ENCODE results near the gene IL15RA.

DNA sequence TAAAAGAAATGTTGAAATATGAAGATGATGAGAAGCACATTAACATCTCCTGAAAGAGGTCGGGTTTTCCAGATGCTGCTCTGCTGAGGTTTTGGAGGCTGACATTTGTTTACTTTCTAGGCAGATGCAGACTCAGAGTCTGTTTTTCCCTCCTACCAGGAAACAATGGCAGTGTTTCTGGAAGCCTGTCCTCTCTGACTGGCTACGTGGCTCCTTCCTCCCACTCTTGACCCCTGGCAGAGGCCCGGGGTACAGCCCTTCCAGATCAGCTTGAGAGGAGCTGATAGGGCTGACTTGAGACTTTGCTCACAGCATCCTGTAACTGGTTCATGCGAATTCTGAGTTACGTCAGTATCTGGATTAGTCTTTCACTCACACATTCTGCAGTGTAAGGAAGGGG, 41.1 kb upstream of the IL15RA start:
- TF ChIP-seq TBP (IDR thresholded peaks at IDR 0.05; ENCODE audit: low read depth, low read length) (no peak), EZH2 (IDR thresholded peaks at IDR 0.05; ENCODE audit: low read depth, low read length, severe bottlenecking) (no peak), RFX5 (IDR thresholded peaks at IDR 0.05; ENCODE audit: borderline replicate concordance, low read depth, low read length) (no peak)
- TF ChIP-seq, protein P1, sequence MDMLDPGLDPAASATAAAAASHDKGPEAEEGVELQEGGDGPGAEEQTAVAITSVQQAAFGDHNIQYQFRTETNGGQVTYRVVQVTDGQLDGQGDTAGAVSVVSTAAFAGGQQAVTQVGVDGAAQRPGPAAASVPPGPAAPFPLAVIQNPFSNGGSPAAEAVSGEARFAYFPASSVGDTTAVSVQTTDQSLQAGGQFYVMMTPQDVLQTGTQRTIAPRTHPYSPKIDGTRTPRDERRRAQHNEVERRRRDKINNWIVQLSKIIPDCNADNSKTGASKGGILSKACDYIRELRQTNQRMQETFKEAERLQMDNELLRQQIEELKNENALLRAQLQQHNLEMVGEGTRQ (IDR thresholded peaks at IDR 0.05; ENCODE audit: low read length) = no peak
